ENCODE data around the gene CCDC7. TPM values are rescaled to one million over a fixed set of nuclear protein-coding genes. Genes with fewer than 3 reads are reported as not detected.
"Not testable (repeated sequence)": the region's sequence is repeated elsewhere in the genome, so short reads cannot be mapped to it uniquely, and the experiment has no call there.

The CCDC7 gene
- total and polyA plus RNA-seq, 2 donors = 2.7 to 31.0 TPM

- Histone ChIP-seq H3K4me1 (ENCODE audit: control insufficient read depth in 2 of 2, insufficient read depth in 2 of 2, low read length in 2 of 2) (peaks cover 0 to 2% of the 10 kb centered on the region in 2 donors), H3K36me3 (ENCODE audit: control insufficient read depth in 2 of 2, insufficient read depth in 2 of 2, low read length in 1 of 2) (peaks cover 0 to 2% of the 10 kb centered on the region in 2 donors), H3K27me3 (ENCODE audit: control insufficient read depth in 2 of 2, insufficient read depth in 1 of 2, low read length in 1 of 2) (no peaks in the 10 kb centered on the region), H3K9me3 (ENCODE audit: control insufficient read depth in 2 of 2, insufficient read depth in 1 of 2, low read length in 1 of 2) (peaks cover 3 to 6% of the 10 kb centered on the region in 2 donors), H3K27ac (ENCODE audit: low read depth in 1 of 2, low read length in 1 of 2) (no peak overlapping the region), H3K4me3 (ENCODE audit: low read length in 2 of 2) (no peak overlapping the region)
- 93% methylated on average over 4 of the region's 4 CpGs for WGBS
- no peak for DNase-seq (ENCODE audit: low read depth in 6 of 9, low spot score in 9 of 9)
These were observed 305.6 kb downstream of the CCDC7 start for GRCh38 chr10:32751582-32751981.

DNA sequence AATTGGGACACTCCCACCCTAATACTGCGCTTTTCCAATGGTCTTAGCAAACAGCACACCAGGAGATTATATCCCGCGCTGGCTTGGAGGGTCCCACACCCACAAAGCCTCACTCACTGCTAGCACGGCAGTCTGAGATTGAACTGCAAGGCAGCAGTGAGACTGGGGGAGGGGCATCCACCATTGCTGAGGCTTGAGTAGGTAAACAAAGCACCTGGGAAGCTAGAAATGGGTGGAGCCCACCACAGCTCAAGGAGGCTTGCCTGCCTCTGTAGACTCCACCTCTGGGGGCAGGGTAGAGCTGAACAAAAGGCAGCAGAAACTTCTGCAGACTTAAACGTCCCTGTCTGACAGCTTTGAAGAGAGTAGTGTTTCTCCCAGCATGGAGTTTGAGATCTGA, 309.0 kb downstream of the CCDC7 start:
- not testable (repeated sequence) for H3K4me3 ChIP-seq (ENCODE audit: low read length in 2 of 2); H3K27ac ChIP-seq (ENCODE audit: low read depth in 1 of 2, low read length in 1 of 2); DNase-seq (ENCODE audit: low read depth in 6 of 9, low spot score in 9 of 9); H3K27me3 ChIP-seq (ENCODE audit: control insufficient read depth in 2 of 2, insufficient read depth in 1 of 2, low read length in 1 of 2); H3K36me3 ChIP-seq (ENCODE audit: control insufficient read depth in 2 of 2, insufficient read depth in 2 of 2, low read length in 1 of 2); H3K9me3 ChIP-seq (ENCODE audit: control insufficient read depth in 2 of 2, insufficient read depth in 1 of 2, low read length in 1 of 2); H3K4me1 ChIP-seq (ENCODE audit: control insufficient read depth in 2 of 2, insufficient read depth in 2 of 2, low read length in 2 of 2)
- WGBS = 85% methylated on average over 5 of the region's 5 CpGs

DNA sequence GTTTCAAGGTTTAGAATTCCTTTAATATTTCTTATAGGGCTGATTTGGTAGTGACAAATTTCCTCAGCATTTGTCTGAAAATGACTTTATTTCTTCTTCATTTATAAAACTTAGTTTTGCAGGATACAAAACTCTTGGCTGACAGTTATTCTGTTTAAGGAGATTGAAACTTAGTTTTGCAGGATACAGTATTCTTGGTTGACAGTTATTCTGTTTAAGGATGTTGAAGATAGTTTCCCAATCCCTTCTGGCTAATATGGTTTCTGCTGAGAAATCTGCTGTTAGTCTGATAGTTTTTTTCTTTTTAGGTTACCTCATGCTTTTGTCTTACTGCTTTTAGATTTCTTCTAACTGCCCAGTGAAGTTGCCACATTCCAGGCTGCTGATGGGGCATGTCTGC, 325.3 kb downstream of the CCDC7 start:
- H3K27ac ChIP-seq (ENCODE audit: low read depth in 1 of 2, low read length in 1 of 2) = no peak overlapping the region
- H3K36me3 ChIP-seq (ENCODE audit: control insufficient read depth in 2 of 2, insufficient read depth in 2 of 2, low read length in 1 of 2) = no peaks in the 10 kb centered on the region
- H3K9me3 ChIP-seq (ENCODE audit: control insufficient read depth in 2 of 2, insufficient read depth in 1 of 2, low read length in 1 of 2) = peaks cover 5 to 11% of the 10 kb centered on the region in 2 donors
- H3K27me3 ChIP-seq (ENCODE audit: control insufficient read depth in 2 of 2, insufficient read depth in 1 of 2, low read length in 1 of 2) = no peaks in the 10 kb centered on the region
- no peak overlapping the region for H3K4me3 ChIP-seq (ENCODE audit: low read length in 2 of 2)
- H3K4me1 ChIP-seq (ENCODE audit: control insufficient read depth in 2 of 2, insufficient read depth in 2 of 2, low read length in 2 of 2) = no peaks in the 10 kb centered on the region
- no peak for DNase-seq (ENCODE audit: low read depth in 6 of 9, low spot score in 9 of 9)

DNA sequence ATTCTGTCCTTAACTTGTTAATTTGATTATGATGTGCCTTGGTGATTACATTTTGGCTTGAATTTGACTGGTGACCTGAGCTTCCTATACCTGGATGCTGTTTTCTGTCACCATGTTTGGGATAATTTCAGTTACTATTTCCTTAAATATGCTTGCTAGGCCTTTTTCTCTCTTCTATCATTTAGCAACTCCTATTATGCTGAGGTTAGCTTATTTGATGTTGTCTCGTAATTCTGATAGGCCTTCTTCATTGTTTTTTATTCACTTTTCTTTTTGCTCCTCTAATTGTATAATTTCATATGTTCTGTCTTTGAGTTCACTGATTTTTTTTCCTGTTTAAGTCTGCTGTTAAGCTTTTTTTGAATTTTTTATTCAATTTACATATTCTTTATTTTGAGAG, 327.2 kb downstream of the CCDC7 start:
- H3K36me3 ChIP-seq (ENCODE audit: control insufficient read depth in 2 of 2, insufficient read depth in 2 of 2, low read length in 1 of 2) = no peaks in the 10 kb centered on the region
- no peak overlapping the region for H3K4me3 ChIP-seq (ENCODE audit: low read length in 2 of 2)
- no peaks in the 10 kb centered on the region for H3K4me1 ChIP-seq (ENCODE audit: control insufficient read depth in 2 of 2, insufficient read depth in 2 of 2, low read length in 2 of 2)
- no peak for DNase-seq (ENCODE audit: low read depth in 6 of 9, low spot score in 9 of 9)
- no peak overlapping the region for H3K27ac ChIP-seq (ENCODE audit: low read depth in 1 of 2, low read length in 1 of 2)
- H3K27me3 ChIP-seq (ENCODE audit: control insufficient read depth in 2 of 2, insufficient read depth in 1 of 2, low read length in 1 of 2) = no peaks in the 10 kb centered on the region
- 100% methylated on average over 1 of the region's 1 CpG for WGBS
- peaks cover 5 to 11% of the 10 kb centered on the region in 2 donors for H3K9me3 ChIP-seq (ENCODE audit: control insufficient read depth in 2 of 2, insufficient read depth in 1 of 2, low read length in 1 of 2)

GRCh38 chr10:32786968-32787367, 341.0 kb downstream of the CCDC7 start:
- DNase-seq (ENCODE audit: low read depth in 6 of 9, low spot score in 9 of 9) = no peak
- H3K27ac ChIP-seq (ENCODE audit: low read depth in 1 of 2, low read length in 1 of 2) = no peak overlapping the region
- peaks cover 0 to 8% of the 10 kb centered on the region in 2 donors for H3K9me3 ChIP-seq (ENCODE audit: control insufficient read depth in 2 of 2, insufficient read depth in 1 of 2, low read length in 1 of 2)
- no peaks in the 10 kb centered on the region for H3K4me1 ChIP-seq (ENCODE audit: control insufficient read depth in 2 of 2, insufficient read depth in 2 of 2, low read length in 2 of 2)
- no peaks in the 10 kb centered on the region for H3K36me3 ChIP-seq (ENCODE audit: control insufficient read depth in 2 of 2, insufficient read depth in 2 of 2, low read length in 1 of 2)
- WGBS = 98% methylated on average over 4 of the region's 4 CpGs
- no peaks in the 10 kb centered on the region for H3K27me3 ChIP-seq (ENCODE audit: control insufficient read depth in 2 of 2, insufficient read depth in 1 of 2, low read length in 1 of 2)
- H3K4me3 ChIP-seq (ENCODE audit: low read length in 2 of 2) = no peak overlapping the region

DNA sequence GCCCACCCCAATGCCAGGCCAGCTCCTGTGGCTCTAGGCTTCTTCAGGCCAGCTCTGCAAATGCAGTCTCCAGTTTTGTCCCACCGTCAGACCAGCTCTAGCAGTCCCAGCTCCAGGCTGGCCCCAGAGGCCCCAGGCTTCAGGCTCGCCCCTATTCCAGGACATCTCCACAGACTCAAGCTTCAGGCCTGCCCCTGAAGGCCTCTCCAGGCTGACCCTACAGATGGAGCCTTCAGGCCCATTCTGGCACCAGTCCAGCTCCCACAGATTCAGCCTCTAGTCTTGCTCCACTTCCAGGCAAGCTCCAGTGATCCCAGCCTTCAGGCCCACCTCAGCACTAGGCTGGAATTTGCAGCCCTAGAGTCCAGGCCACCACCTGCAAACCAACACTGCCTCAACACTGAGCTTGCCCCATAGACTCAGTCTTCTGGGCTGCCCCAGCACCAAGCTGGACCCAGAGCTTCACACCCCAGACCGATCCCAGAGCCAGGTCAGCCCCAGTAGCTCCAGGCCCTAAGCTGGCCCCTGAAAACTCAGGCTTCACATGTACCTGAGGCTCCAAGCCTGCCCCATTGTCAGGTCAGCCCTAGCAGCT, 341.8 kb downstream of the CCDC7 start:
- H3K4me3 ChIP-seq (ENCODE audit: low read length in 2 of 2) = no peak overlapping the region
- no peaks in the 10 kb centered on the region for H3K36me3 ChIP-seq (ENCODE audit: control insufficient read depth in 2 of 2, insufficient read depth in 2 of 2, low read length in 1 of 2)
- no peaks in the 10 kb centered on the region for H3K27me3 ChIP-seq (ENCODE audit: control insufficient read depth in 2 of 2, insufficient read depth in 1 of 2, low read length in 1 of 2)
- peaks cover 0 to 8% of the 10 kb centered on the region in 2 donors for H3K9me3 ChIP-seq (ENCODE audit: control insufficient read depth in 2 of 2, insufficient read depth in 1 of 2, low read length in 1 of 2)
- H3K4me1 ChIP-seq (ENCODE audit: control insufficient read depth in 2 of 2, insufficient read depth in 2 of 2, low read length in 2 of 2) = no peaks in the 10 kb centered on the region
- DNase-seq (ENCODE audit: low read depth in 6 of 9, low spot score in 9 of 9) = no peak
- 93% methylated on average over 3 of the region's 3 CpGs for WGBS
- no peak overlapping the region for H3K27ac ChIP-seq (ENCODE audit: low read depth in 1 of 2, low read length in 1 of 2)

- H3K36me3 ChIP-seq (ENCODE audit: control insufficient read depth in 2 of 2, insufficient read depth in 2 of 2, low read length in 1 of 2) = no peaks in the 10 kb centered on the region
- H3K4me1 ChIP-seq (ENCODE audit: control insufficient read depth in 2 of 2, insufficient read depth in 2 of 2, low read length in 2 of 2) = no peaks in the 10 kb centered on the region
- no peak for DNase-seq (ENCODE audit: low read depth in 6 of 9, low spot score in 9 of 9)
- H3K9me3 ChIP-seq (ENCODE audit: control insufficient read depth in 2 of 2, insufficient read depth in 1 of 2, low read length in 1 of 2) = peaks cover 0 to 8% of the 10 kb centered on the region in 2 donors
- no peak overlapping the region for H3K27ac ChIP-seq (ENCODE audit: low read depth in 1 of 2, low read length in 1 of 2)
- H3K27me3 ChIP-seq (ENCODE audit: control insufficient read depth in 2 of 2, insufficient read depth in 1 of 2, low read length in 1 of 2) = no peaks in the 10 kb centered on the region
- H3K4me3 ChIP-seq (ENCODE audit: low read length in 2 of 2) = no peak overlapping the region
These were observed 342.4 kb downstream of the CCDC7 start for GRCh38 chr10:32788359-32788758.

GRCh38 chr10:32790483-32790882, 344.5 kb downstream of the CCDC7 start:
- 100% methylated on average over 1 of the region's 1 CpG for WGBS
- no peak for DNase-seq (ENCODE audit: low read depth in 6 of 9, low spot score in 9 of 9)

GRCh38 chr10:32793033-32793432, 347.1 kb downstream of the CCDC7 start:
- no peaks in the 10 kb centered on the region for H3K36me3 ChIP-seq (ENCODE audit: control insufficient read depth in 2 of 2, insufficient read depth in 2 of 2, low read length in 1 of 2)
- DNase-seq (ENCODE audit: low read depth in 6 of 9, low spot score in 9 of 9) = no peak
- no peak overlapping the region for H3K4me3 ChIP-seq (ENCODE audit: low read length in 2 of 2)
- H3K27ac ChIP-seq (ENCODE audit: low read depth in 1 of 2, low read length in 1 of 2) = no peak overlapping the region
- peaks cover 0 to 2% of the 10 kb centered on the region in 2 donors for H3K9me3 ChIP-seq (ENCODE audit: control insufficient read depth in 2 of 2, insufficient read depth in 1 of 2, low read length in 1 of 2)
- H3K4me1 ChIP-seq (ENCODE audit: control insufficient read depth in 2 of 2, insufficient read depth in 2 of 2, low read length in 2 of 2) = no peaks in the 10 kb centered on the region
- no peaks in the 10 kb centered on the region for H3K27me3 ChIP-seq (ENCODE audit: control insufficient read depth in 2 of 2, insufficient read depth in 1 of 2, low read length in 1 of 2)

More at GRCh38 chr10:32790483-32790882, 344.5 kb downstream of the CCDC7 start:
- Histone ChIP-seq H3K9me3 (ENCODE audit: control insufficient read depth in 2 of 2, insufficient read depth in 1 of 2, low read length in 1 of 2) (peaks cover 0 to 8% of the 10 kb centered on the region in 2 donors), H3K36me3 (ENCODE audit: control insufficient read depth in 2 of 2, insufficient read depth in 2 of 2, low read length in 1 of 2) (no peaks in the 10 kb centered on the region), H3K4me3 (ENCODE audit: low read length in 2 of 2) (no peak overlapping the region), H3K27ac (ENCODE audit: low read depth in 1 of 2, low read length in 1 of 2) (no peak overlapping the region), H3K4me1 (ENCODE audit: control insufficient read depth in 2 of 2, insufficient read depth in 2 of 2, low read length in 2 of 2) (no peaks in the 10 kb centered on the region), H3K27me3 (ENCODE audit: control insufficient read depth in 2 of 2, insufficient read depth in 1 of 2, low read length in 1 of 2) (no peaks in the 10 kb centered on the region)
